B cell (primary cell): ENCODE measurements around the gene DACT3. TPM values are rescaled to one million over a fixed set of nuclear protein-coding genes. Genes with fewer than 3 reads are reported as not detected.

Experiments
- ATAC-seq: fragments of 200-7000 bp; cut with Tn5 transposase; one replicate; pipeline ENCODE4 v1.10.0; 2021; ENCODE audit warnings: low read depth, mild to moderate bottlenecking, moderate number of reproducible peaks, moderate library complexity
- CTCF ChIA-PET: fragments of 350-600 bp; sonication (Branson Sonifier 250); formaldehyde crosslinking; loops from one replicate; lab custom pipeline; 2021; ENCODE audit warnings: antibody characterized with exemption, inconsistent platforms; lab: Charles Lee
- POLR2A ChIA-PET: fragments of 350-600 bp; sonication (Branson Sonifier 250); formaldehyde crosslinking; loops from one replicate; lab custom pipeline; 2021; ENCODE audit warnings: antibody characterized with exemption; lab: Charles Lee
- DNase-seq: peaks from one replicate; pipeline ENCODE4 v3.0.0; 2013
- H2AFZ ChIP-seq: 2 replicates; pipeline ENCODE4 v1.6.1; 2012; ENCODE audit warnings: mild to moderate bottlenecking, low read depth, low read length; ENCODE audit not compliant: insufficient read depth, poor library complexity, severe bottlenecking
- H3K27ac ChIP-seq, 2 donors: 1 replicate in 1 of 2; 2 replicates in 1 of 2; pipeline ENCODE4 v1.5.1; 2012 to 2013; ENCODE audit warnings: low read length in 2 of 2, mild to moderate bottlenecking in 2 of 2, moderate library complexity in 1 of 2
- H3K27me3 ChIP-seq, 4 experiments: fragments of 200-600 bp in 1 of 4; sonication (generic) in 1 of 4; replicated peaks in 1 of 4; 1 replicate in 2 of 4; 2 replicates in 2 of 4; pipeline versions ENCODE4 v1.6.1 to v1.7.0; 2013 to 2016; ENCODE audit warnings: low read length in 3 of 4, mild to moderate bottlenecking in 2 of 4, mixed read lengths in 1 of 4, moderate library complexity in 1 of 4; ENCODE audit not compliant: insufficient read depth in 4 of 4, control insufficient read depth in 3 of 4; ENCODE audit errors: control extremely low read depth in 1 of 4
- H3K36me3 ChIP-seq, 2 experiments: replicated peaks in 1 of 2; 1 replicate in 1 of 2; 2 replicates in 1 of 2; pipeline versions ENCODE4 v1.6.1 to v1.7.1; 2013; ENCODE audit warnings: low read length in 1 of 2; ENCODE audit not compliant: insufficient read depth in 2 of 2, control insufficient read depth in 1 of 2; ENCODE audit errors: control extremely low read depth in 1 of 2, extremely low read depth in 1 of 2
- H3K4me1 ChIP-seq, 2 donors: fragments of 200-600 bp in 1 of 2; sonication (generic) in 1 of 2; 1 replicate in 1 of 2; 2 replicates in 1 of 2; pipeline versions ENCODE4 v1.5.1 to v1.6.1; 2013 to 2017; ENCODE audit warnings: low read length in 2 of 2; ENCODE audit not compliant: control insufficient read depth in 2 of 2, insufficient read depth in 2 of 2
- H3K4me2 ChIP-seq: replicated peaks from 2 replicates; pipeline ENCODE3; 2012; ENCODE audit warnings: mild to moderate bottlenecking, low read depth, low read length; ENCODE audit not compliant: poor library complexity, severe bottlenecking
- H3K4me3 ChIP-seq, 5 experiments: fragments of 200-600 bp in 1 of 5; sonication (generic) in 1 of 5; 1 replicate in 3 of 5; 2 replicates in 2 of 5; pipeline versions ENCODE4 v1.5.1 to v1.7.0; 2011 to 2016; ENCODE audit warnings: low read length in 4 of 5, mild to moderate bottlenecking in 4 of 5, low read depth in 2 of 5, control low read depth in 1 of 5, moderate library complexity in 1 of 5; ENCODE audit not compliant: insufficient read depth in 1 of 5; ENCODE audit errors: control extremely low read depth in 1 of 5, extremely low read depth in 1 of 5
- H3K79me2 ChIP-seq: fragments of 200-600 bp; sonication (generic); one replicate; pipeline ENCODE4 v1.6.0; 2016; ENCODE audit warnings: low read length; ENCODE audit not compliant: control insufficient read depth, insufficient read depth
- H3K9ac ChIP-seq: fragments of 200-600 bp; sonication (generic); 2 replicates; pipeline ENCODE4 v1.6.1; 2017; ENCODE audit warnings: mild to moderate bottlenecking, low read length, moderate library complexity
- H3K9me3 ChIP-seq, 3 donors: one replicate each; pipeline versions ENCODE4 v1.6.1 to v1.7.1; 2013; ENCODE audit warnings: low read length in 2 of 3; ENCODE audit not compliant: control insufficient read depth in 2 of 3, insufficient read depth in 1 of 3; ENCODE audit errors: control extremely low read depth in 1 of 3
- H4K20me1 ChIP-seq: 2 replicates; pipeline ENCODE4 v1.6.0; 2012; ENCODE audit warnings: mild to moderate bottlenecking, low read length; ENCODE audit not compliant: insufficient read depth, control insufficient read depth, poor library complexity, severe bottlenecking
- H3K27ac Mint-ChIP-seq: one replicate; pipeline ENCODE4 v1.8.0; 2021; ENCODE audit warnings: mixed read lengths
- H3K27me3 Mint-ChIP-seq: one replicate; pipeline ENCODE4 v1.8.0; 2021; ENCODE audit warnings: mixed read lengths
- H3K4me1 Mint-ChIP-seq: one replicate; pipeline ENCODE4 v1.8.0; 2021; ENCODE audit warnings: mixed read lengths
- H3K4me3 Mint-ChIP-seq: one replicate; pipeline ENCODE4 v1.8.0; 2021; ENCODE audit warnings: mixed read lengths
- H3K9me3 Mint-ChIP-seq: one replicate; pipeline ENCODE4 v1.8.0; 2022; ENCODE audit warnings: mixed read lengths; ENCODE audit not compliant: insufficient read depth
- CTCF ChIP-seq: fragments of 200-600 bp; IDR thresholded peaks from one replicate; pipeline ENCODE4 v1.8.0; 2022; ENCODE audit warnings: antibody characterized with exemption, mild to moderate bottlenecking
- EZH2 ChIP-seq: IDR thresholded peaks from 2 replicates; pipeline ENCODE4 v1.6.1; 2012; ENCODE audit warnings: borderline replicate concordance, low read depth, mild to moderate bottlenecking, moderate library complexity, low read length; ENCODE audit not compliant: insufficient read depth, poor library complexity, severe bottlenecking
- WGBS: methylation state at CpG from one replicate; pipeline ENCODE4 v1.1.5; 2013; ENCODE audit warnings: missing lambda C conversion rate; ENCODE audit not compliant: insufficient coverage; 5-methylcytosine and 5-hydroxymethylcytosine counted together
- intact Hi-C: fragments of 100-400 bp; cut with micrococcal nuclease; formaldehyde crosslinking; loops from one replicate; pipeline ENCODE4 v1.10.0; 2022
- polyA plus RNA-seq: library from polyadenylated mRNA; depleted of rRNA; stranded (reverse); fragments of >200 nt; gene quantifications from 2 replicates; pipeline ENCODE4 v1.2.3, GENCODE V29; 2012
- total RNA-seq, 2 donors: library from RNA; stranded (reverse); fragments of 120-200 nt in 1 of 2; gene quantifications; 1 replicate in 1 of 2; 2 replicates in 1 of 2; pipeline versions ENCODE4 v1.2.3 to v1.2.4, GENCODE V29; 2013 to 2022

Gene DACT3
- total and polyA plus RNA-seq, 2 donors (not counting 1 experiment from before 2014, with no cell fraction given), result 0.03 to 0.15 TPM

DNA sequence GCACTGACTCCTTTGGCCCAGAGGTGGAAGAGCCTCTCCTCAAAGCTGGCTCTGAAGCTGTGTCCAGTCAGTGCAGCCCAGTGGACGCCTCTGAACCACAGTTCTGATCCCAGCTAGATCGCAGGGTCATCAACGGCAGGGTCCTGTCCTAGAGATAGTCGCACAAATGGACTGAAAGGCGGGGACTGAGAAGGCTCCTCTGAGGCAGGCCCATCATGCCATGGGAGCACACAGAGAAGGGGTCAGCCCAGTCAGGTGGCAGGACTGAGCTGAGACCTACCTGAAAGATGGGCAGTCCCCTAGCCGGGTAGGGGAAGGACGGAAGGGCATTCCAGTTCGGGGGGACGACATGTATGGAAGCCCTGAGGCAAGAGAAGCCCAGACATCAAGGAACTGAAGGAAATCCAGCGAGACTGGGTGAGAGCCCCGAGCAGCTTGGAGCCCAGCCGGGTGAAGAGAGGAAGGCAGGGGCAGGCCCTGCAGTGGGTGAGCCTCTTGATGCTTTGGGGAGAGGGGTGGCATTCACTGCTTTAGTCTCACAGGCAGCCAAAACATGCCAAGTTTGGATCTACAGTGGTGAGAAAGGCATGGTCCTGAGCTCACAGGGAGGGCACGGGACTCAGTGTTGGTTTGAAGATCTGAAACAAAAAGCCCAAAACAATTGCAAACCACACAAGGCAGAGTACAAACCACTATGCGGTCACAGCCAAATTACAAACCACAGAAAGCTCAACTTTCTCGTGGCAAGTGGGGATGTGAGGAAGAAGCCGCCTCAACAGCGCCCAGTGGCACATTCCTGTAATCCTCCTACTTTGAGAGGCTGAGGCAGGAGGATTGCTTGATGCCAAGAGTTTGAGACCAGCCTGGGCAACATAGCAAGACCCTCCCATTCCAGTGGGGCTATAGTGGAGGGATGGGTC, 49.9 kb downstream of the DACT3 start:
- Histone ChIP-seq H4K20me1 (peaks cover 40% of the 10 kb centered on the region), H3K9me3 (peaks cover 0 to 7% (median 0%) of the 10 kb centered on the region in 3 donors), H3K36me3 (peaks cover 0 to 39% of the 10 kb centered on the region in 2 experiments), H3K4me1 (peaks cover 26 to 40% of the 10 kb centered on the region in 2 donors), H3K27me3 (no peaks in the 10 kb centered on the region), H3K9ac (no peak overlapping the region), H3K4me3 (no peak overlapping the region), H3K4me2 (peak overlapping the region; percentile 55), H2AFZ (peak overlapping the region; percentile 2), H3K27ac (no peak overlapping the region), H3K79me2 (no peaks in the 10 kb centered on the region)
- H3K27me3 Mint-ChIP-seq, result no peaks in the 10 kb centered on the region
- no peaks in the 10 kb centered on the region for H3K9me3 Mint-ChIP-seq
- ATAC-seq (peak; percentile 13), DNase-seq (peak; percentile 70)
- no peak for TF ChIP-seq EZH2
- TF ChIP-seq CTCF, result no peak
- intact Hi-C loops, result no loop called here
- peaks cover 35% of the 10 kb centered on the region for H3K4me1 Mint-ChIP-seq
- H3K4me3 Mint-ChIP-seq, result peak overlapping the region; percentile 42
- WGBS, result 72% methylated on average over 13 of the region's 17 CpGs
- ChIA-PET POLR2A (interaction anchor here (0.7 to 3.2 kb wide), 5 partner anchors 9 to 51 kb away, joined by 3 to 19 read pairs (median 4); partner anchors contain the start of genes CALM3 and DACT3), CTCF (interaction anchor here (0.8 to 16.2 kb wide), 9 partner anchors 9 to 139 kb away, joined by 3 to 447 read pairs (median 4); partner anchors contain the start of genes CALM3 and DACT3)
- H3K27ac Mint-ChIP-seq, result peak overlapping the region; percentile 33

GRCh38 chr19:46610413-46610775, 50.6 kb downstream of the DACT3 start:
- H3K4me1 ChIP-seq, result peaks cover 26 to 36% of the 10 kb centered on the region in 2 donors
- DNase-seq, result no peak
- no peaks in the 10 kb centered on the region for H3K79me2 ChIP-seq
- H3K27ac ChIP-seq, result no peak overlapping the region
- no peak for ATAC-seq
- H3K4me1 Mint-ChIP-seq, result peaks cover 33% of the 10 kb centered on the region
- ChIA-PET POLR2A (interaction anchor here (0.7 to 3.2 kb wide), 3 partner anchors 10 to 211 kb away, joined by 3 to 19 read pairs (median 3); partner anchors contain the start of gene CALM3), CTCF (interaction anchor here (1.2 to 16.2 kb wide), 4 partner anchors 8 to 118 kb away, joined by 3 to 447 read pairs (median 48); partner anchors contain the start of genes CALM3 and DACT3)
- H3K4me3 Mint-ChIP-seq, result no peak overlapping the region
- H3K4me3 ChIP-seq, result no peak overlapping the region
- peaks cover 47% of the 10 kb centered on the region for H4K20me1 ChIP-seq
- TF ChIP-seq CTCF (no peak), EZH2 (no peak)
- no peaks in the 10 kb centered on the region for H3K27me3 ChIP-seq
- H3K36me3 ChIP-seq, result peaks cover 0 to 44% of the 10 kb centered on the region in 2 experiments
- H3K4me2 ChIP-seq, result peak overlapping the region; percentile 55
- WGBS, result no CpG with 5 or more reads among the region's 5 CpGs
- H3K27ac Mint-ChIP-seq, result no peak overlapping the region
- no peaks in the 10 kb centered on the region for H3K9me3 Mint-ChIP-seq
- no peak overlapping the region for H3K9ac ChIP-seq
- intact Hi-C loops, result no loop called here
- H3K9me3 ChIP-seq, result peaks cover 0 to 7% (median 0%) of the 10 kb centered on the region in 3 donors
- no peaks in the 10 kb centered on the region for H3K27me3 Mint-ChIP-seq
- no peak overlapping the region for H2AFZ ChIP-seq
